B cell (primary cell): ENCODE results near the gene HLA-G. TPM values are rescaled to one million over a fixed set of nuclear protein-coding genes. Genes with fewer than 3 reads are reported as not detected.

ENCODE experiments used
- ATAC-seq: fragments of 200-7000 bp; cut with Tn5 transposase; one replicate; pipeline ENCODE4 v1.10.0; 2021; ENCODE audit warnings: low read depth, mild to moderate bottlenecking, moderate number of reproducible peaks, moderate library complexity
- CTCF ChIA-PET: fragments of 350-600 bp; sonication (Branson Sonifier 250); formaldehyde crosslinking; loops from one replicate; lab custom pipeline; 2021; ENCODE audit warnings: antibody characterized with exemption, inconsistent platforms; lab: Charles Lee
- POLR2A ChIA-PET: fragments of 350-600 bp; sonication (Branson Sonifier 250); formaldehyde crosslinking; loops from one replicate; lab custom pipeline; 2021; ENCODE audit warnings: antibody characterized with exemption; lab: Charles Lee
- DNase-seq: peaks from one replicate; pipeline ENCODE4 v3.0.0; 2013
- H2AFZ ChIP-seq: 2 replicates; pipeline ENCODE4 v1.6.1; 2012; ENCODE audit warnings: mild to moderate bottlenecking, low read depth, low read length; ENCODE audit not compliant: insufficient read depth, poor library complexity, severe bottlenecking
- H3K27ac ChIP-seq, 2 donors: 1 replicate in 1 of 2; 2 replicates in 1 of 2; pipeline ENCODE4 v1.5.1; 2012 to 2013; ENCODE audit warnings: low read length in 2 of 2, mild to moderate bottlenecking in 2 of 2, moderate library complexity in 1 of 2
- H3K27me3 ChIP-seq, 4 experiments: fragments of 200-600 bp in 1 of 4; sonication (generic) in 1 of 4; replicated peaks in 1 of 4; 1 replicate in 2 of 4; 2 replicates in 2 of 4; pipeline versions ENCODE4 v1.6.1 to v1.7.0; 2013 to 2016; ENCODE audit warnings: low read length in 3 of 4, mild to moderate bottlenecking in 2 of 4, mixed read lengths in 1 of 4, moderate library complexity in 1 of 4; ENCODE audit not compliant: insufficient read depth in 4 of 4, control insufficient read depth in 3 of 4; ENCODE audit errors: control extremely low read depth in 1 of 4
- H3K36me3 ChIP-seq, 2 experiments: replicated peaks in 1 of 2; 1 replicate in 1 of 2; 2 replicates in 1 of 2; pipeline versions ENCODE4 v1.6.1 to v1.7.1; 2013; ENCODE audit warnings: low read length in 1 of 2; ENCODE audit not compliant: insufficient read depth in 2 of 2, control insufficient read depth in 1 of 2; ENCODE audit errors: control extremely low read depth in 1 of 2, extremely low read depth in 1 of 2
- H3K4me1 ChIP-seq, 2 donors: fragments of 200-600 bp in 1 of 2; sonication (generic) in 1 of 2; 1 replicate in 1 of 2; 2 replicates in 1 of 2; pipeline versions ENCODE4 v1.5.1 to v1.6.1; 2013 to 2017; ENCODE audit warnings: low read length in 2 of 2; ENCODE audit not compliant: control insufficient read depth in 2 of 2, insufficient read depth in 2 of 2
- H3K4me2 ChIP-seq: replicated peaks from 2 replicates; pipeline ENCODE3; 2012; ENCODE audit warnings: mild to moderate bottlenecking, low read depth, low read length; ENCODE audit not compliant: poor library complexity, severe bottlenecking
- H3K4me3 ChIP-seq, 5 experiments: fragments of 200-600 bp in 1 of 5; sonication (generic) in 1 of 5; 1 replicate in 3 of 5; 2 replicates in 2 of 5; pipeline versions ENCODE4 v1.5.1 to v1.7.0; 2011 to 2016; ENCODE audit warnings: low read length in 4 of 5, mild to moderate bottlenecking in 4 of 5, low read depth in 2 of 5, control low read depth in 1 of 5, moderate library complexity in 1 of 5; ENCODE audit not compliant: insufficient read depth in 1 of 5; ENCODE audit errors: control extremely low read depth in 1 of 5, extremely low read depth in 1 of 5
- H3K79me2 ChIP-seq: fragments of 200-600 bp; sonication (generic); one replicate; pipeline ENCODE4 v1.6.0; 2016; ENCODE audit warnings: low read length; ENCODE audit not compliant: control insufficient read depth, insufficient read depth
- H3K9ac ChIP-seq: fragments of 200-600 bp; sonication (generic); 2 replicates; pipeline ENCODE4 v1.6.1; 2017; ENCODE audit warnings: mild to moderate bottlenecking, low read length, moderate library complexity
- H3K9me3 ChIP-seq, 3 donors: one replicate each; pipeline versions ENCODE4 v1.6.1 to v1.7.1; 2013; ENCODE audit warnings: low read length in 2 of 3; ENCODE audit not compliant: control insufficient read depth in 2 of 3, insufficient read depth in 1 of 3; ENCODE audit errors: control extremely low read depth in 1 of 3
- H4K20me1 ChIP-seq: 2 replicates; pipeline ENCODE4 v1.6.0; 2012; ENCODE audit warnings: mild to moderate bottlenecking, low read length; ENCODE audit not compliant: insufficient read depth, control insufficient read depth, poor library complexity, severe bottlenecking
- H3K27ac Mint-ChIP-seq: one replicate; pipeline ENCODE4 v1.8.0; 2021; ENCODE audit warnings: mixed read lengths
- H3K27me3 Mint-ChIP-seq: one replicate; pipeline ENCODE4 v1.8.0; 2021; ENCODE audit warnings: mixed read lengths
- H3K4me1 Mint-ChIP-seq: one replicate; pipeline ENCODE4 v1.8.0; 2021; ENCODE audit warnings: mixed read lengths
- H3K4me3 Mint-ChIP-seq: one replicate; pipeline ENCODE4 v1.8.0; 2021; ENCODE audit warnings: mixed read lengths
- H3K9me3 Mint-ChIP-seq: one replicate; pipeline ENCODE4 v1.8.0; 2022; ENCODE audit warnings: mixed read lengths; ENCODE audit not compliant: insufficient read depth
- CTCF ChIP-seq: fragments of 200-600 bp; IDR thresholded peaks from one replicate; pipeline ENCODE4 v1.8.0; 2022; ENCODE audit warnings: antibody characterized with exemption, mild to moderate bottlenecking
- EZH2 ChIP-seq: IDR thresholded peaks from 2 replicates; pipeline ENCODE4 v1.6.1; 2012; ENCODE audit warnings: borderline replicate concordance, low read depth, mild to moderate bottlenecking, moderate library complexity, low read length; ENCODE audit not compliant: insufficient read depth, poor library complexity, severe bottlenecking
- WGBS: methylation state at CpG from one replicate; pipeline ENCODE4 v1.1.5; 2013; ENCODE audit warnings: missing lambda C conversion rate; ENCODE audit not compliant: insufficient coverage; 5-methylcytosine and 5-hydroxymethylcytosine counted together
- intact Hi-C: fragments of 100-400 bp; cut with micrococcal nuclease; formaldehyde crosslinking; loops from one replicate; pipeline ENCODE4 v1.10.0; 2022
- polyA plus RNA-seq: library from polyadenylated mRNA; depleted of rRNA; stranded (reverse); fragments of >200 nt; gene quantifications from 2 replicates; pipeline ENCODE4 v1.2.3, GENCODE V29; 2012
- total RNA-seq, 2 donors: library from RNA; stranded (reverse); fragments of 120-200 nt in 1 of 2; gene quantifications; 1 replicate in 1 of 2; 2 replicates in 1 of 2; pipeline versions ENCODE4 v1.2.3 to v1.2.4, GENCODE V29; 2013 to 2022

HLA-G gene
- total and polyA plus RNA-seq, 2 donors (not counting 1 experiment from before 2014, with no cell fraction given): 1.2 to 8.8 TPM

- CTCF ChIA-PET: no interaction called here
- Histone ChIP-seq H4K20me1 (no peaks in the 10 kb centered on the region), H3K27ac (no peak overlapping the region), H3K27me3 (peaks cover 0 to 22% (median 19%) of the 10 kb centered on the region in 4 experiments), H3K4me2 (no peak overlapping the region), H2AFZ (no peak overlapping the region), H3K4me3 (no peak overlapping the region), H3K36me3 (no peaks in the 10 kb centered on the region), H3K9me3 (peaks cover 0 to 4% (median 3%) of the 10 kb centered on the region in 3 donors), H3K4me1 (peaks cover 5 to 16% of the 10 kb centered on the region in 2 donors), H3K79me2 (no peaks in the 10 kb centered on the region), H3K9ac (no peak overlapping the region)
- H3K4me3 Mint-ChIP-seq: peak overlapping the region; percentile 91
- no peak for TF ChIP-seq CTCF
- TF ChIP-seq EZH2: no peak
- H3K27me3 Mint-ChIP-seq: peaks cover 42% of the 10 kb centered on the region
- WGBS: 86% methylated on average over 3 of the region's 3 CpGs
- intact Hi-C loops: no loop called here
- ATAC-seq (no peak), DNase-seq (no peak)
- peaks cover under 1% of the 10 kb centered on the region for H3K9me3 Mint-ChIP-seq
- POLR2A ChIA-PET: no interaction called here
- peaks cover 19% of the 10 kb centered on the region for H3K4me1 Mint-ChIP-seq
- no peak overlapping the region for H3K27ac Mint-ChIP-seq
Observed at GRCh38 chr6:29793796-29794195, 33.8 kb upstream of the HLA-G start.

DNA sequence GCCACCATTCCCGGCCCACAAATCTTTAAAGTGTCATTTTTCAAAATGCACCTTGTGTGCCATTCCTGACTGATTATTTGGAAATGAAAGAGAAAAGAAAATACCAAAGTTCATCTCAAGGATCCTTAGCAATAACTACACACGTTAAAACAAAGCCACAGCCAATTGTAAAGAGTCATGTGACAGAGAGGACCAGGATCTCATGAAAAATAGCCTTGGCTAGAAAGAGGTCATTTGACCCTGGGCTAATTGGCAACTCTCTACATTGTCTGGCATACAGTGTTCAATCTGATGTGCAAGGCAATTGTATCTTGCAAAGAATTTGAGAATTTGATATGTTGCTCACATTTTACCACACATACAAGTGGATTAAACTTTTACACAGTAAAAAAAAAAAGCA is 31.6 kb upstream of the HLA-G start:
- ATAC-seq (no peak), DNase-seq (no peak)
- intact Hi-C loops: no loop called here
- TF ChIP-seq CTCF: no peak
- TF ChIP-seq EZH2: no peak
- no CpG with 5 or more reads among the region's 2 CpGs for WGBS
- Mint-ChIP-seq H3K27me3 (peaks cover 39% of the 10 kb centered on the region), H3K4me3 (no peak overlapping the region), H3K4me1 (peaks cover 19% of the 10 kb centered on the region), H3K27ac (no peak overlapping the region), H3K9me3 (no peaks in the 10 kb centered on the region)
- H3K9ac ChIP-seq: no peak overlapping the region
- ChIA-PET POLR2A (no interaction called here), CTCF (no interaction called here)
- H3K4me1 ChIP-seq: peaks cover 5 to 16% of the 10 kb centered on the region in 2 donors
- no peak overlapping the region for H3K4me3 ChIP-seq
- H3K27ac ChIP-seq: no peak overlapping the region
- H3K79me2 ChIP-seq: no peaks in the 10 kb centered on the region
- H3K27me3 ChIP-seq: peaks cover 0 to 26% (median 20%) of the 10 kb centered on the region in 4 experiments
- no peak overlapping the region for H2AFZ ChIP-seq
- H3K36me3 ChIP-seq: no peaks in the 10 kb centered on the region
- H3K9me3 ChIP-seq: no peaks in the 10 kb centered on the region
- H4K20me1 ChIP-seq: no peaks in the 10 kb centered on the region
- H3K4me2 ChIP-seq: no peak overlapping the region
